Panc1 (cell line): ENCODE measurements around the gene SLC9A5.

Experiments
- CTCF ChIP-seq: fragments of 450-650 bp; IDR thresholded peaks from 2 replicates; pipeline ENCODE4 v1.5.1; 2017; ENCODE audit warnings: mild to moderate bottlenecking
- POLR2AphosphoS5 ChIP-seq: IDR thresholded peaks from 2 replicates; pipeline ENCODE4 v1.6.1; 2012; ENCODE audit warnings: mild to moderate bottlenecking, low read depth, low read length, moderate library complexity
- REST ChIP-seq, 2 experiments: IDR thresholded peaks; 2 replicates each; pipeline ENCODE4 v1.6.1; 2011 to 2012; ENCODE audit warnings: low read depth in 2 of 2, control low read depth in 1 of 2, low read length in 1 of 2, mild to moderate bottlenecking in 1 of 2, moderate library complexity in 1 of 2; ENCODE audit not compliant: insufficient read depth in 1 of 2
- SIN3A ChIP-seq: IDR thresholded peaks from 2 replicates; pipeline ENCODE4 v1.6.1; 2012; ENCODE audit warnings: low read depth, mild to moderate bottlenecking, low read length, moderate library complexity, borderline replicate concordance; ENCODE audit not compliant: insufficient read depth
- TCF7L2 ChIP-seq: IDR thresholded peaks from 2 replicates; pipeline ENCODE4 v1.6.1; 2011; ENCODE audit warnings: mild to moderate bottlenecking, low read depth, low read length, inconsistent platforms

GRCh38 chr16:67278773-67279295 is 30.1 kb downstream of the SLC9A5 start:
- TF ChIP-seq CTCF = no peak
- no peak for TF ChIP-seq REST (IDR thresholded peaks at IDR 0.05; ENCODE audit: insufficient read depth in 1 of 2, low read depth in 2 of 2, low read length in 1 of 2)
- TF ChIP-seq SIN3A = no peak
- TF ChIP-seq POLR2AphosphoS5 = no peak
- no peak for TF ChIP-seq TCF7L2
